Measurements from ENCODE around the gene ZNF451. TPM values are rescaled to one million over a fixed set of nuclear protein-coding genes. Genes with fewer than 3 reads are reported as not detected.

The ZNF451 gene
- total and polyA plus RNA-seq, 2 donors (not counting 3 experiments of a cell fraction or from before 2014, with no cell fraction given) = 9.9 to 64.4 TPM

- Histone ChIP-seq H3K36me3 (ENCODE audit: control insufficient read depth in 2 of 2, extremely low read depth in 1 of 2, insufficient read depth in 2 of 2, low read length in 2 of 2) (peaks cover 0 to 10% of the 10 kb centered on the region in 2 experiments), H3K4me2 (ENCODE audit: insufficient read depth, low read length) (no peak overlapping the region), H3K4me3 (replicated peaks in 1 of 3; ENCODE audit: insufficient read depth in 1 of 3, low read depth in 1 of 3, low read length in 3 of 3) (no peak overlapping the region), H3K4me1 (ENCODE audit: control insufficient read depth, extremely low read depth, insufficient read depth, low read length) (no peaks in the 10 kb centered on the region), H3K27me3 (ENCODE audit: control insufficient read depth in 2 of 2, insufficient read depth in 2 of 2, low read length in 2 of 2) (no peaks in the 10 kb centered on the region), H3K9ac (replicated peaks; ENCODE audit: extremely low read depth, insufficient read depth, low read length) (no peak overlapping the region), H3K27ac (ENCODE audit: insufficient read depth, low read depth, low read length) (no peak overlapping the region), H3K9me3 (replicated peaks; ENCODE audit: control insufficient read depth, insufficient read depth, low read length) (no peaks in the 10 kb centered on the region), H4K20me1 (replicated peaks; ENCODE audit: control insufficient read depth, extremely low read depth, insufficient read depth, low read length) (peaks cover 3% of the 10 kb centered on the region), H3K9me1 (replicated peaks; ENCODE audit: control insufficient read depth, extremely low read depth, insufficient read depth, low read length) (no peaks in the 10 kb centered on the region), H3K79me2 (ENCODE audit: control insufficient read depth, insufficient read depth, low read length) (peaks cover 2% of the 10 kb centered on the region), H2AFZ (ENCODE audit: low read depth, low read length) (no peak overlapping the region)
- dilution Hi-C loops (cut with MboI; ENCODE audit: extremely low pct_ligation_motif_present, low sequenced_read_pairs) = no loop called here
- ChIA-PET POLR2A (no interaction called here), CTCF (no interaction called here)
- FAIRE-seq = no peak
- intact Hi-C loops (cut with micrococcal nuclease) = no loop called here
- DNase-seq (ENCODE audit: low read depth, low spot score) = no peak
- no TSS peak for BruUV-seq (replicated peaks)
- TF ChIP-seq GATA2 (IDR thresholded peaks at IDR 0.05; ENCODE audit: insufficient read depth, insufficient read length, low read depth, low read length) (no peak), POLR2A (IDR thresholded peaks at IDR 0.05; ENCODE audit: low read depth, low read length) (no peak), EZH2 (IDR thresholded peaks at IDR 0.05; ENCODE audit: borderline replicate concordance, low read depth, low read length, severe bottlenecking) (no peak), POLR2AphosphoS5 (IDR thresholded peaks at IDR 0.05; ENCODE audit: insufficient read depth, low read depth, low read length) (no peak), JUN (IDR thresholded peaks at IDR 0.05; ENCODE audit: borderline replicate concordance, insufficient read depth, insufficient read length, low read depth) (no peak), MAX (IDR thresholded peaks at IDR 0.05; ENCODE audit: insufficient read depth, insufficient read length) (no peak), FOS (IDR thresholded peaks at IDR 0.05; ENCODE audit: borderline replicate concordance, insufficient read depth, low read length) (no peak)
- TF ChIP-seq, protein P1, sequence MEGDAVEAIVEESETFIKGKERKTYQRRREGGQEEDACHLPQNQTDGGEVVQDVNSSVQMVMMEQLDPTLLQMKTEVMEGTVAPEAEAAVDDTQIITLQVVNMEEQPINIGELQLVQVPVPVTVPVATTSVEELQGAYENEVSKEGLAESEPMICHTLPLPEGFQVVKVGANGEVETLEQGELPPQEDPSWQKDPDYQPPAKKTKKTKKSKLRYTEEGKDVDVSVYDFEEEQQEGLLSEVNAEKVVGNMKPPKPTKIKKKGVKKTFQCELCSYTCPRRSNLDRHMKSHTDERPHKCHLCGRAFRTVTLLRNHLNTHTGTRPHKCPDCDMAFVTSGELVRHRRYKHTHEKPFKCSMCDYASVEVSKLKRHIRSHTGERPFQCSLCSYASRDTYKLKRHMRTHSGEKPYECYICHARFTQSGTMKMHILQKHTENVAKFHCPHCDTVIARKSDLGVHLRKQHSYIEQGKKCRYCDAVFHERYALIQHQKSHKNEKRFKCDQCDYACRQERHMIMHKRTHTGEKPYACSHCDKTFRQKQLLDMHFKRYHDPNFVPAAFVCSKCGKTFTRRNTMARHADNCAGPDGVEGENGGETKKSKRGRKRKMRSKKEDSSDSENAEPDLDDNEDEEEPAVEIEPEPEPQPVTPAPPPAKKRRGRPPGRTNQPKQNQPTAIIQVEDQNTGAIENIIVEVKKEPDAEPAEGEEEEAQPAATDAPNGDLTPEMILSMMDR (IDR thresholded peaks at IDR 0.05; ENCODE audit: extremely low read depth in 1 of 2, insufficient read depth in 1 of 2, low read depth in 1 of 2, low read length in 2 of 2) = no peak
Measured at GRCh38 chr6:57195457-57195856, 105.5 kb downstream of the ZNF451 start.
